Muscle layer of colon (tissue), 2 donors: ENCODE results near the gene PLEKHA5.

ENCODE experiments used
- H3K27ac ChIP-seq: one replicate; pipeline ENCODE4 v1.7.0; 2013; ENCODE audit warnings: low read depth, mild to moderate bottlenecking, low read length, moderate library complexity
- H3K27me3 ChIP-seq, 2 donors: one replicate each; pipeline ENCODE4 v1.7.0; 2013; ENCODE audit warnings: low read length in 2 of 2, mild to moderate bottlenecking in 2 of 2; ENCODE audit not compliant: insufficient read depth in 2 of 2, control insufficient read depth in 1 of 2
- H3K36me3 ChIP-seq: one replicate; pipeline ENCODE4 v1.7.0; 2013; ENCODE audit warnings: mild to moderate bottlenecking, low read length; ENCODE audit not compliant: insufficient read depth
- H3K4me1 ChIP-seq: one replicate; pipeline ENCODE4 v1.7.0; 2013; ENCODE audit warnings: mild to moderate bottlenecking, low read length; ENCODE audit not compliant: insufficient read depth
- H3K4me3 ChIP-seq, 2 donors: one replicate each; pipeline ENCODE4 v1.7.0; 2013; ENCODE audit warnings: low read length in 2 of 2, low read depth in 1 of 2, mild to moderate bottlenecking in 1 of 2, moderate library complexity in 1 of 2
- H3K9ac ChIP-seq: one replicate; pipeline ENCODE4 v1.7.0; 2013; ENCODE audit warnings: low read length
- H3K9me3 ChIP-seq: one replicate; pipeline ENCODE4 v1.7.0; 2013; ENCODE audit warnings: mild to moderate bottlenecking, low read length
- donor health status: abdominal sarcoma.
- donor health status: Adenocarcinoma of cecum.

PLEKHA5 gene

DNA sequence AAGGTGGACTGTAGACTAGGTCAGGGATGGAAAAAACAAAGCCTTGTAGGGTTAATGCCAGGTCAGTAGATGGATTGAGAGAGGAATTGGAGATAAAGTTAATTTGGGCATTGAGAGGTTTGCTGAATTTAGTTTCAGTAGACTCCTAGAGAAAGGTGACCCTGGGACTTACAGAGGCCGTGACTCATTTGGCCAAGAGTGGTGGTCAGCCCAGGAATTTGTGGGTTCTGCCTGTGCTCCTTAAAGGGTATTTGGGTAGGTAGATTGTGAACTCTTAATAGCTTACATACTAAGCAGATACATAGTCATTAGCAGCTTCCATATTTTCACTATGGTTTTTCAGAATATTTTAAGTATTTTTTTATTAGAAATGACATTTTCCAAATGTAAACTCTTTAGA lies 21.8 kb downstream of the PLEKHA5 start:
- no peaks in the 10 kb centered on the region for H3K9me3 ChIP-seq
- no peaks in the 10 kb centered on the region for H3K4me1 ChIP-seq
- no peak overlapping the region for H3K27ac ChIP-seq
- H3K9ac ChIP-seq, result no peak overlapping the region
- H3K36me3 ChIP-seq, result no peaks in the 10 kb centered on the region
- H3K27me3 ChIP-seq, result no peaks in the 10 kb centered on the region
- no peak overlapping the region for H3K4me3 ChIP-seq

DNA sequence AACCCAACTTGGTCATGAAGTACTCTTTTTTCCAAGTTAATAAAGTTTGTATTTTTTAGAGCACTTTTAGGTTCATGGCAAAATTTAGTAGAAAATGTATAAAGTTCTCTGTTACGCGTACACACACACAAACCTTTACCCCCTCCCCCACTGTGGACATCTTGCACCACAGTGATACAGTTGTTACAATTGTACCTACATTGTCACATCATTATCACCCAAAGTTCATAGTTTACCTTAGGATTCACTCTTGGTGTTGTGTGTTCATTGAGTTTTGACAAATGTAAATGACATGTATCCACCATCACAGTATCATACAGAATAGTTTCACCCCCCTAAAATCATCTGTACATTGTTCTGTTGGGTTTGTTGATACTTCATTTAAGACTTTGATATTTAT lies 23.9 kb downstream of the PLEKHA5 start:
- H3K9ac ChIP-seq, result no peak overlapping the region
- no peaks in the 10 kb centered on the region for H3K4me1 ChIP-seq
- H3K4me3 ChIP-seq, result no peak overlapping the region
- H3K27me3 ChIP-seq, result no peaks in the 10 kb centered on the region
- H3K27ac ChIP-seq, result no peak overlapping the region
- no peaks in the 10 kb centered on the region for H3K36me3 ChIP-seq
- H3K9me3 ChIP-seq, result no peaks in the 10 kb centered on the region

GRCh38 chr12:19154686-19155085 lies 25.2 kb downstream of the PLEKHA5 start:
- Histone ChIP-seq H3K9me3 (no peaks in the 10 kb centered on the region), H3K4me3 (no peak overlapping the region), H3K36me3 (no peaks in the 10 kb centered on the region), H3K27ac (no peak overlapping the region), H3K9ac (no peak overlapping the region), H3K4me1 (no peaks in the 10 kb centered on the region), H3K27me3 (no peaks in the 10 kb centered on the region)

DNA sequence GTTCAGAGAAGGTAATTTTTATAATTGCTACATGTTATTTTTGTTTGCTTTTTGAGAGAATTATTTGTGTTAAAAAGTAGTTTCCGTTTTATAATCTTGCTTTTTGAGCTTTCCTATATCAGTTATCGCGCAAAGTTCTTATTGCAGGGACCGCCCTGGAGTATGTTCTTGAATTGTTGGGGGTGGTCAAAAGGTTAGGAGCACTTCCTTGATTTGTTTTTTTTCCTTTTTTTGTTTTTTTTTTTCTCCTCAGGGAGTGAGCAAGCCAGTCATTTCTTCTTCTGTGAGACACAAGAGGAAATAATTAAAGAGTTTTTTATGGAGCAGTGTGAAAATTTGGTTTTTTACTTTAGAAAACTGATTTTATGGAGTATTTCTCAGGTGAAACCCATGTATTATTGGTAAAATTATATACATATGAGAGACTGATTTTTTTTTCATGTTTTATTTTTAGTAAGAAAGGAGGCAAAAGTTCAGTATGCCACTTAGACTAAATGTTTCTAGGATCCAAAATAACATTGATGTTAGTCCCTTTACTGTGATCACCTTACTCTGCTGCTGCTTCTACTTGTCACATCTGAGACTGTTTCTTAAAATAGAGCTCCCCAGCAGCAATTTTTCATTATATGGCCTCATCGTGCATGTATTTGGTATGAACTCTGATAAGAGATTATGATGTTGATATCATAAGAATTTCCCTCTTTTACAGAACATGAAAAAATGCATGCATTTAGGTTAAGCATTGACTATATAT lies 26.6 kb downstream of the PLEKHA5 start:
- Histone ChIP-seq H3K36me3 (no peaks in the 10 kb centered on the region), H3K9ac (no peak overlapping the region), H3K27me3 (no peaks in the 10 kb centered on the region), H3K4me3 (no peak overlapping the region), H3K27ac (no peak overlapping the region), H3K4me1 (no peaks in the 10 kb centered on the region), H3K9me3 (no peaks in the 10 kb centered on the region)

DNA sequence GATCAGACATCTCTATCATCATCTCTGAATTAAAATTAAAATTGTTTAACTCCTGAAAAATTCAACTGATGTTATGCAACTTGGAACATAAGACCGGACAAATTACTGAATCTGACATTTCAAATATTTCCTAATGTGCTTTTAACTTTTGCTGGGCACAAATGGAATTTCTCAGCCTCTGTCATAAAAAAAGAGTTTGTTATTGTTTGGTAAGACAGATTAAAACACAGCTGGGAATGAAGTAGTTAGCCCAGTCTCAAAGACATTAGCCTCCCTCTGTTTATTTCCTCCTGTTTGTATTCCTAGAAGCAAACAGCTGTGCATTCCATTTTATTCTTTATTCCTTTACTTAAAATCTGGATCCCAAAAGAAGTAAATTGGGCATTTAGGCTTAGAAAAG lies 29.4 kb downstream of the PLEKHA5 start:
- Histone ChIP-seq H3K9ac (no peak overlapping the region), H3K27me3 (no peaks in the 10 kb centered on the region), H3K4me3 (no peak overlapping the region), H3K4me1 (no peaks in the 10 kb centered on the region), H3K27ac (no peak overlapping the region), H3K9me3 (no peaks in the 10 kb centered on the region), H3K36me3 (no peaks in the 10 kb centered on the region)

DNA sequence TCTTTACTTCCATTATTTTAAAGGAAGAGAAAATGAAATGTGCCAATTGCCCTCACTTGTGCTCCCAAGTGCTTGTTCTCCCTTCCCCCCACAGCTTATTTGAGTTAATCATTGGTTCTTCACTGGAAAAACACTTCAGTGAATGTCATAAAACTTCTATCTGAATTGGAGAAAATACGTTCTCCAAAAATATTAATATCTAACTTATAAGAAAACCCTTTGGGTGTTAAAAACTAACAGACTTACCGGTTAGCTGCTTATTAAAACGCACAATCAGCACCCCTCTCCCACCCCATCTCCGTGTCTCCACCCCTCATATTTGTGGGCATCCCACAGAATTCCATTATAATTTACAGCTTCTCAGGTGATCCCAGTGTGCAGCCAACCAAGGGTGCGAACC lies 31.7 kb downstream of the PLEKHA5 start:
- H3K27ac ChIP-seq, result no peak overlapping the region
- H3K27me3 ChIP-seq, result no peaks in the 10 kb centered on the region
- no peaks in the 10 kb centered on the region for H3K9me3 ChIP-seq
- H3K4me3 ChIP-seq, result no peak overlapping the region
- no peaks in the 10 kb centered on the region for H3K36me3 ChIP-seq
- no peak overlapping the region for H3K9ac ChIP-seq
- no peaks in the 10 kb centered on the region for H3K4me1 ChIP-seq

DNA sequence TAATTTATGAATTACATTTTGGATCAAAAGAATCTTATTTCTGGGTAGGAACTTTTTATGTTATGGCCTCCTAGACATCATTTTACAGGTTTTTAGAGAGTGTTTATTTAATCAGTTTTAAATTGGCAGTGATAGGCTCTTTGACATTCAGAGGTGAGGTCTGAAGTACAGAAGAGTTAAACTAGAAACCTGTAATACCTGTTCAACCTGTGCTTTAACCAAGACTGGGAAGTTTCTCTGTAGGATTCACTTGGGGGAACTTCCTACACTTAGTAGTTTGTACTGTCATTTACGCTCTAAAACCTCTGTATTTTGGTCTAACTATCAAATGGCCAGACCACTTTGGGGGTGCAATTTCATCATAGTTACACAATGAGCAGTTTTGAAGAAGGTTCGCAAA lies 35.9 kb downstream of the PLEKHA5 start:
- no peak overlapping the region for H3K4me3 ChIP-seq
- H3K9me3 ChIP-seq, result no peaks in the 10 kb centered on the region
- no peaks in the 10 kb centered on the region for H3K4me1 ChIP-seq
- no peak overlapping the region for H3K27ac ChIP-seq
- H3K9ac ChIP-seq, result no peak overlapping the region
- no peaks in the 10 kb centered on the region for H3K27me3 ChIP-seq
- no peaks in the 10 kb centered on the region for H3K36me3 ChIP-seq

DNA sequence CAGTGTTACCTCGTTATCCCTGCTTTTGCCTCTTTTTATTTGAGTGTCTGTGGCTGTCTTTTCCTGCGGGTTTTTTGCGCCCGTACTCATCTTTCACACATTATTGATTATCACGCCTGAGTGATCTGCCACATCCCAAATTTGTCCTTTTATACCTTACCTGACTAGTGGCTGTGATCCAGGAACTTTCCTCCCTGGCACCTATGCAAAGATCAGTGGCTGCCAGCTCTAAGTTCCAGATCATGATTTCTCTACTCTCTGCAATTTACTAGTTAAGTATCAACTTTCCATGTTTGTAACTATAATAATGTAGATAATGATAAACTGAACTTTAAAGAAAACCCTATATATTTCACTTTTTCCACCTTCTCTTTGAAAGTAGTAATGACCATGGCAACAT lies 36.9 kb downstream of the PLEKHA5 start:
- no peaks in the 10 kb centered on the region for H3K9me3 ChIP-seq
- no peaks in the 10 kb centered on the region for H3K36me3 ChIP-seq
- no peaks in the 10 kb centered on the region for H3K4me1 ChIP-seq
- H3K9ac ChIP-seq, result no peak overlapping the region
- no peak overlapping the region for H3K4me3 ChIP-seq
- H3K27ac ChIP-seq, result no peak overlapping the region
- H3K27me3 ChIP-seq, result no peaks in the 10 kb centered on the region

- H3K36me3 ChIP-seq, result no peaks in the 10 kb centered on the region
- no peak overlapping the region for H3K9ac ChIP-seq
- no peaks in the 10 kb centered on the region for H3K9me3 ChIP-seq
- no peaks in the 10 kb centered on the region for H3K27me3 ChIP-seq
- no peak overlapping the region for H3K27ac ChIP-seq
- no peaks in the 10 kb centered on the region for H3K4me1 ChIP-seq
- H3K4me3 ChIP-seq, result no peak overlapping the region
Observed at GRCh38 chr12:19166956-19167355, 37.4 kb downstream of the PLEKHA5 start.

DNA sequence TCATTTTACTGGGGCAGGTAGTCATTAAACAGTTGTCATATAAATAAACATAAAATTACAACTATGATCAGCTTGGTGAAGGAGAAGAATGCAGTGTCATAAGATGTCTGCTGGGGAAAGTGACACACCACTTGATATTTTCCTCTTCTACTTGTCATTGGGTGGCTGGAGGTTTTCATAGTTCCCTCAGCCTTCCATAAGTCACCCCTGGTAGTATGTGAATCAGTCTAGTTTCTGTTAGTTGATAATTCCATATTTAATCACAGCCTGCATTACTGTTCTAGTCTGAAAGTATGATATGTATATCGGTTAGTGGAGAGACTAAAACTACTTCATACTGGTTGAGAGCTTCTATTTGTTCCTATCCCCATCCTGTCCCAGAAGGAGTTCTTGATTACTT lies 38.2 kb downstream of the PLEKHA5 start:
- no peak overlapping the region for H3K4me3 ChIP-seq
- H3K9me3 ChIP-seq, result no peaks in the 10 kb centered on the region
- no peak overlapping the region for H3K9ac ChIP-seq
- no peaks in the 10 kb centered on the region for H3K27me3 ChIP-seq
- no peaks in the 10 kb centered on the region for H3K4me1 ChIP-seq
- H3K36me3 ChIP-seq, result no peaks in the 10 kb centered on the region
- no peak overlapping the region for H3K27ac ChIP-seq

GRCh38 chr12:19168644-19169043 lies 39.1 kb downstream of the PLEKHA5 start:
- no peaks in the 10 kb centered on the region for H3K9me3 ChIP-seq
- H3K4me1 ChIP-seq, result no peaks in the 10 kb centered on the region
- H3K27me3 ChIP-seq, result no peaks in the 10 kb centered on the region
- no peak overlapping the region for H3K4me3 ChIP-seq
- no peaks in the 10 kb centered on the region for H3K36me3 ChIP-seq
- H3K27ac ChIP-seq, result no peak overlapping the region
- H3K9ac ChIP-seq, result no peak overlapping the region

DNA sequence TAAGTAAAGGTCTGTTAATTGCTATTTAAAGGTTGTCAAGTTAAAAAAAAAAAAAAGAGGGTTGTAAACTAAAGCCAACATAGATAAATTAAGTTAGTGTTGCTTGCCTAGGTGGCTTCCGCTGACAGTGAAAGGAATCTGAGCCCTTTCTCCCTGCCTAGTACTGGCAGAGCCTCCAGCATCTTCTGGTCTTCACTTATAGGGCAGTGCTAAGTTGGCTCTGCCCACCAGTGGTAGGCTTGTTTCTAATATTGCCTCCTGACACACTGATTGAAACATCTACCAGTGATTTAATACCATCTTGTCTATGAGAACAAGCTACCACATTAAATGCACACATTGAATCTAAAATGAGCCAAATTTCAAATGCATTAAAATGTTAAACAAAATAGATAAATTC lies 39.7 kb downstream of the PLEKHA5 start:
- no peaks in the 10 kb centered on the region for H3K9me3 ChIP-seq
- no peaks in the 10 kb centered on the region for H3K4me1 ChIP-seq
- no peak overlapping the region for H3K4me3 ChIP-seq
- H3K36me3 ChIP-seq, result no peaks in the 10 kb centered on the region
- H3K9ac ChIP-seq, result no peak overlapping the region
- no peaks in the 10 kb centered on the region for H3K27me3 ChIP-seq
- H3K27ac ChIP-seq, result no peak overlapping the region
